Measurements from ENCODE around the gene PARP12.

PARP12 gene

GRCh38 chr7:140060788-140061606 lies 1.8 kb downstream of the PARP12 start:
- peak; percentile 14 for DNase-seq
- in situ Hi-C loops (cut with HindIII; ENCODE audit: low pct_ligation_motif_present, low pct_unique_long_range_greater_than_20kb, low sequenced_read_pairs), result no loop called here

GRCh38 chr7:140060243-140060630 lies 2.5 kb downstream of the PARP12 start:
- DNase-seq, result peak; percentile 9
- in situ Hi-C loops (cut with HindIII; ENCODE audit: low pct_ligation_motif_present, low pct_unique_long_range_greater_than_20kb, low sequenced_read_pairs), result no loop called here

GRCh38 chr7:140059273-140060242 lies 3.2 kb downstream of the PARP12 start:
- DNase-seq, result peak; percentile 97
- in situ Hi-C loops (cut with HindIII; ENCODE audit: low pct_ligation_motif_present, low pct_unique_long_range_greater_than_20kb, low sequenced_read_pairs), result no loop called here

- in situ Hi-C loops (cut with HindIII; ENCODE audit: low pct_ligation_motif_present, low pct_unique_long_range_greater_than_20kb, low sequenced_read_pairs), result no loop called here
- DNase-seq, result no peak
These were observed 4.2 kb downstream of the PARP12 start for GRCh38 chr7:140058517-140058916.

DNA sequence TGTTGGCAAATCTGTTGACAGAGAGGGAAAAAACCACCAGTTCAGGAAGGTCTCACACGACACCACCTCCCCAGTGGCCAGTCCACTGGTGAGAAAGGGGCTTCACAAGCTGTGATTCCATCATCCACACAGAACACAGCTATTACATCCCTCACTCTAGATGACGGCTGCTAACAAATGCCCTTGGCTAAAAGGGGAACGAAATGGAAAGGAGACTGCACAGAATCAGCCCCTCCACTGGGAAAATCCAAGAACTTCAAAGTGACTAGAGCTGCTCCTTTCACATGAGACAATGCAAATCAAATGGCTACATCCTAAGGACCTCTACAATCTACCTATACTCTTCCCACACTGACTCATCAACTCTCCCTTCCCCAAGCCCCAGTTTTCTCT lies 5.6 kb downstream of the PARP12 start:
- DNase-seq, result no peak
- in situ Hi-C loops (cut with HindIII; ENCODE audit: low pct_ligation_motif_present, low pct_unique_long_range_greater_than_20kb, low sequenced_read_pairs), result no loop called here

DNA sequence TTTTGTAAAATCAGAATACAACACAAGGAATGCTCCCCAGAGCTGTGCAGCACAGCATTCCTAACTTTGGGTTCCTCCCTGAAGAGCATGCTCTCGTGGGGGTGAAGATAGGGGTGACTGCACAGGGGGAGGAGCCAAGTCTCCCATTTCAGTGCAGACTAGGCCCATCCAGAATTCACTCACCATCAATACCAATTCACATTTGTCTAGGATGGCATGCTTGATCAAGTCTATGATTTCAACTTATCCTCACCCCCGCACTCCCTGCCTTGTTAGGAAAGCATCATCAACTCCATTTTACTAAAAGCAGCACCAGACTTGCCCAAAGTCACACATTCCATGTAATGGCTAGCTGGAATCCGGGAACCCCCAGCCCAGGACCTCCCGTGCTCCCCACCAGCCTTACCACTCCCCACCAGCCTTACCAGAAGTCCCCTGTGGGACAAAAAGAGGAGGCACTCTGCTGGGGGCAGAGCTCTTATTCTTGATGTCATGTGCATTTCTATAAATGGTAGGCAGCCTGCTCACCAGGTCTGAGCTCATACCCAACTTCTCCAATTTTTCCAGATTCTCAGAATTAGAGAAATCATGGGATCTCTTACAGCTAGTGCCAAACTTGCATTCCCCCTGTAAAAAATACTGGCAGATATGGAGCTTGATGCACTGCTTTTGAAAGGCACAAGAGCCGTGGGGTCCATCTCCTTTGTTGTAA lies 6.2 kb downstream of the PARP12 start:
- in situ Hi-C loops (cut with HindIII; ENCODE audit: low pct_ligation_motif_present, low pct_unique_long_range_greater_than_20kb, low sequenced_read_pairs), result no loop called here
- DNase-seq, result no peak

DNA sequence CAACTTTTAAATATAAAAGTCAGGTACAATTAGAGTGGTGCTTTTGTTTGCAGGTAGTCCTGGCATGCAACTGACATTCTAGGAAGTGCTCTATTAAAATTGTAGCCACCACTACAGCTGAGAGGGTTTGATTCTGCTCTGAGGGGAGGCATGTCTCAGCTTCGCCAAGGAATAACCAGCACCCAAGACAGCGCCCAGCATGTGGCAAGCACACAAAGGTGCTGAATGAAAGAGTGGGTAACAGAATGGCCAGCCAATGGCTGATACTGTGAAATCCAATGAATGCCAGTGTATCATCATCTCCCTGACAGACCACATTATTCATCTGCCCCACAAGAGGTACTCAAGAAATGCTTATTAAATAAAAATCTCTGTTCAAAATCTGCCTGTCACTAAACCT lies 6.9 kb downstream of the PARP12 start:
- DNase-seq, result no peak
- in situ Hi-C loops (cut with HindIII; ENCODE audit: low pct_ligation_motif_present, low pct_unique_long_range_greater_than_20kb, low sequenced_read_pairs), result no loop called here

- in situ Hi-C loops (cut with HindIII; ENCODE audit: low pct_ligation_motif_present, low pct_unique_long_range_greater_than_20kb, low sequenced_read_pairs), result no loop called here
- no peak for DNase-seq
These were observed 8.0 kb downstream of the PARP12 start for GRCh38 chr7:140054751-140055150.

DNA sequence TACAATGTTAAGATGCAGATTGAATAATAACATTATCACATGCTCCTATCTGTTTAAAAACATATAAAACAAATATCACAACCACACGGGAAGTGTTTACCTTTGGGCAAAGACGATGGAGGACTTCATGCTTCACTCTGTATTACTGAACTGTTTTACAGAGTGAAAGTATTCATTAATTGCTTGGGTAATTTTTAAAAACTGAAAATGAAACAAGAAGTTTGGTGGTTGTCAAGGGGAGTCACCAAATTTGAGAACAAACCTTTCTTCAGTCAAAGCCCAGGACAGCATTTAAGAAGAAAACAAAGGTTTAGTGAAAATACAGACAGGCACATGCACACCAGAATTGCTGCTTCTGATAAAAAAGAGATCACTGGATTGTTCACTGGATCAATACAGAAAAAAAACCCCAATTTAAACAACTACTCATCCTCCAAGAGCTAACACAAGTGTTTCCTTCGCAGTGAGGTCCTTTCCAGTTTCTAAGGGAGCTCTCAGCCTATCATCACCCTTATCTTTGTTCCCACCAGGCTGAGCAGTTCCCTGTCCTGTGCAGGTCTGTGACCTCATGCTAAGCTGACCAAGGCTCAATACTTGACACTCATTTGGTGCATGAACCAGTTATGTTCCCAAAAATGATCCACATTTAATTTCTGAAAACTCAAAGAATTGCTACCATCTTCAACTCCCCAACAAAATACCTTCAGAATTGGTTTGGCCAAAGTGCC lies 8.8 kb downstream of the PARP12 start:
- in situ Hi-C loops (cut with HindIII; ENCODE audit: low pct_ligation_motif_present, low pct_unique_long_range_greater_than_20kb, low sequenced_read_pairs), result no loop called here
- DNase-seq, result no peak

GRCh38 chr7:140051820-140052219 lies 10.9 kb downstream of the PARP12 start:
- in situ Hi-C loops (cut with HindIII; ENCODE audit: low pct_ligation_motif_present, low pct_unique_long_range_greater_than_20kb, low sequenced_read_pairs), result no loop called here
- no peak for DNase-seq

- DNase-seq, result no peak
- in situ Hi-C loops (cut with HindIII; ENCODE audit: low pct_ligation_motif_present, low pct_unique_long_range_greater_than_20kb, low sequenced_read_pairs), result no loop called here
These were observed 12.7 kb downstream of the PARP12 start for GRCh38 chr7:140050100-140050499.

DNA sequence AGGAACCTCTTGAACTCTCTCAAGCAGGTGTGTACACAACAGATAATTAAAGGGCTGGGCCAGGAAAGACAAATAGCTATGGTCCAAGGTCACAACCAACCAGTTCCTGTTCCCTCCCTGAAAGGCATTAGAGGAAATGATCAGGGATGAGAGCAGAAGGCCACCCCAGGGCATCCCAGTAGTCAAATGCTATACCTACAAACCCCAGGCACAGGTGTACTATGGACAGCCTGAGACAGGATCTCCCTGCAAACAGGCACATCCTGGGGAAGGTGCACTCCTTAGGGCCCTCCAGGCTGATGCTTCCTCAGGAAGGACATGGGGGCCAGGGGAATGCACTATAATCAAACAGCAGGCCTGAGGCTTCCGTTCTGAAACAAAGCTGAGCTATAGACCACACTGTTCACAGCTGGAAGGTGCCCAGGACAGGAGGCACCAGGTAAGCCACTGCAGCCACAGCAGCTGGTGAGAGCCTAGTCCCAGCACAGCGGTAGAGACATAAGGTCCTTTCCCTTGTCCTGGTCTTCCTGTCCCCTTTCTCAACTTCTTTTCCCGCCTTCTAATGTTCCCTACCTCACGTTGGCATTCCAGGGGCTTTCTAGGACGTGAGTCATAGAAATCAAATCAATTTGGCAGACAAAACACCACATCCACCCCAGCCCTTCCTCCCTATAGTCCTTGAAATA lies 13.3 kb downstream of the PARP12 start:
- no peak for DNase-seq
- in situ Hi-C loops (cut with HindIII; ENCODE audit: low pct_ligation_motif_present, low pct_unique_long_range_greater_than_20kb, low sequenced_read_pairs), result no loop called here

DNA sequence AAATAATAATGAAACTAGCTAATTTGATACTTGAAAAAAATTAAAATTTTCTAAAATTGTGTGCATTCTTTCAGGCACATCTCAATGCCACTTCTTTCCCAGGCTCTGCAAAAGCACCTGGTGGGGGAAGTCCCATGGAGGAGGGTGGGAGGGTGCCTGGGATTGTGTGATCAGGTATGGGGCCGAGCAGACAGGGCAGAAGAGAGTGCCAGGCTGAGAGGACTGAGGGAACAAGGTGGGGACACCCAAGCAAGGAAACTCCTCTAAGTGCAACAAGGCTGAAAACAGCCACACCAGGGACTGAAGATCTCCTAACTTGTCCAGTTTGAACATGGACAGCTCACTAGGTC lies 13.8 kb downstream of the PARP12 start:
- in situ Hi-C loops (cut with HindIII; ENCODE audit: low pct_ligation_motif_present, low pct_unique_long_range_greater_than_20kb, low sequenced_read_pairs), result no loop called here
- DNase-seq, result no peak

- in situ Hi-C loops (cut with HindIII; ENCODE audit: low pct_ligation_motif_present, low pct_unique_long_range_greater_than_20kb, low sequenced_read_pairs), result no loop called here
- no peak for DNase-seq
These were observed 14.6 kb downstream of the PARP12 start for GRCh38 chr7:140048138-140048537.

GRCh38 chr7:140047197-140047596 lies 15.6 kb downstream of the PARP12 start:
- DNase-seq, result no peak
- in situ Hi-C loops (cut with HindIII; ENCODE audit: low pct_ligation_motif_present, low pct_unique_long_range_greater_than_20kb, low sequenced_read_pairs), result no loop called here

DNA sequence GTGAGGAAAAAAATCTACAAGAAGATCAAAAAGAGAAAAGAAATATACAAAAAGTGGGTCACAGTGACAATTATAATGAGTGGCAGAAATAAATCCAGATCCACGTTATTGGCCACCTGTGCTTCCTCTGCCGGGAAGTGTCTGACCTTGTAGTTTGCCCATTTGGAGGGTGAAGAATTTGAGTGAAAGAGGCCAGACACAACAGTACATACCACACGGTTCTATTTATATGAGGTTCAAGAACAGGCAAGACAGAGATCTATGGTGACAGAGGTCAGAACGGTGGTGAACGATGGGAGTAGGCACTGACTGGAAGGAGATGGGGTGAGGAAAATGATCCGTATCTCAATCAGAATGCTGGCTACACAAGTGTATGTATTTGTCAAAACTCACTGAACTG lies 17.1 kb downstream of the PARP12 start:
- no peak for DNase-seq
- in situ Hi-C loops (cut with HindIII; ENCODE audit: low pct_ligation_motif_present, low pct_unique_long_range_greater_than_20kb, low sequenced_read_pairs), result no loop called here

DNA sequence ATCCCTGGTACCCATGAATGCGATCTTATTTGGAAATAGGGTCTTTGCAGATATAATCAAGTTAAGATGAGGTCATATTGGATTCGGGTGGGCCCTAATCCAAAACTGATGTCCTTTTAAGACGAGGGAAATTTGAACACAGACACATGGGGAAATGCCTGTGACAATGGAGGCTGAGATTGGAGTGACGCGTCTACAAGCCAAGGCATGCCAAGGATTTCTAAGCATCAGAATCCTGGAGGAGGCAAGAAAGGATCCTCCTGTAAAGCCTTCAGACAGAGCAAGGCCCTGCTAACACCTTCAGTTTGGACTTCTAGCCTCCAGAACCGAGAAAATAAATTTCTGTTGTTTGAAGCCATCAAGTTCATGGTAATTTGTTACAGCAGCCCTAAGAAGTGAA lies 18.5 kb downstream of the PARP12 start:
- no peak for DNase-seq
- in situ Hi-C loops (cut with HindIII; ENCODE audit: low pct_ligation_motif_present, low pct_unique_long_range_greater_than_20kb, low sequenced_read_pairs), result no loop called here

DNA sequence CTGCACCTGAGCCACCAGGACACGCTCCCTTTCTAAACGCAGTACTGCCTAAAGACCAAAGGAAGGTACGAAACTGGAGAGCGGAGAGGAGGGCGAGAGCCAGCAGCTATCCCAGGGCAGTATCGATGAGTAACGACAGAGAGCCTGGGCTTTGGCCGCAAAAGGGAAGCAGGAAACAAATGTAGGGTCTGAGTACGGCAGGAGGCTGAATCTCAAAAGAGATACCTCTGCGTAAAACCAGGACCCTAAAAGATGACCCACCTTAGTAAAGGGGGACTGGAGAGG lies 20.4 kb downstream of the PARP12 start:
- DNase-seq, result no peak
- in situ Hi-C loops (cut with HindIII; ENCODE audit: low pct_ligation_motif_present, low pct_unique_long_range_greater_than_20kb, low sequenced_read_pairs), result no loop called here
